Nephron progenitor cell (in vitro differentiated cells): ENCODE measurements around the gene WDR72.

Source experiments
- DNase-seq: peaks from one replicate; pipeline ENCODE4 v3.0.0; 2021
- H3K27ac Mint-ChIP-seq: 2 replicates; pipeline ENCODE4 v1.8.0; 2021; ENCODE audit warnings: mild to moderate bottlenecking, moderate library complexity, mixed read lengths
- H3K27me3 Mint-ChIP-seq: 2 replicates; pipeline ENCODE4 v1.8.0; 2021; ENCODE audit warnings: mild to moderate bottlenecking, low read depth, mixed read lengths; ENCODE audit not compliant: poor library complexity
- H3K36me3 Mint-ChIP-seq: 2 replicates; pipeline ENCODE4 v1.8.0; 2021; ENCODE audit warnings: low read depth, mixed read lengths
- H3K4me1 Mint-ChIP-seq: 2 replicates; pipeline ENCODE4 v1.8.0; 2021; ENCODE audit warnings: mixed read lengths
- H3K4me3 Mint-ChIP-seq: 2 replicates; pipeline ENCODE4 v1.8.0; 2021; ENCODE audit warnings: mild to moderate bottlenecking, moderate library complexity, mixed read lengths
- H3K9me3 Mint-ChIP-seq: 2 replicates; pipeline ENCODE4 v1.8.0; 2021; ENCODE audit warnings: mild to moderate bottlenecking, moderate library complexity, mixed read lengths
- CTCF ChIP-seq: fragments of 200-600 bp; sonication (generic); IDR thresholded peaks from 2 replicates; pipeline ENCODE4 v1.5.0; 2021; ENCODE audit warnings: antibody characterized with exemption

Gene WDR72

GRCh38 chr15:53586799-53587198, 172.7 kb downstream of the WDR72 start:
- DNase-seq, result peak; percentile 64
- Mint-ChIP-seq H3K27me3 (no peaks in the 10 kb centered on the region), H3K36me3 (no peaks in the 10 kb centered on the region), H3K9me3 (peaks cover 3% of the 10 kb centered on the region), H3K4me1 (peaks cover 45% of the 10 kb centered on the region), H3K27ac (no peak overlapping the region), H3K4me3 (no peak overlapping the region)
- TF ChIP-seq CTCF, result peak; percentile 78

- H3K36me3 Mint-ChIP-seq, result no peaks in the 10 kb centered on the region
- no peak overlapping the region for H3K27ac Mint-ChIP-seq
- DNase-seq, result no peak
- peaks cover 3% of the 10 kb centered on the region for H3K9me3 Mint-ChIP-seq
- no peak overlapping the region for H3K4me3 Mint-ChIP-seq
- H3K4me1 Mint-ChIP-seq, result peaks cover 27% of the 10 kb centered on the region
- TF ChIP-seq CTCF, result no peak
- H3K27me3 Mint-ChIP-seq, result no peaks in the 10 kb centered on the region
These were observed 177.9 kb downstream of the WDR72 start for GRCh38 chr15:53581513-53581912.

GRCh38 chr15:53580366-53580765, 179.1 kb downstream of the WDR72 start:
- TF ChIP-seq CTCF, result no peak
- Mint-ChIP-seq H3K27ac (peak overlapping the region; percentile 34), H3K4me3 (no peak overlapping the region), H3K4me1 (peaks cover 24% of the 10 kb centered on the region), H3K36me3 (no peaks in the 10 kb centered on the region), H3K27me3 (no peaks in the 10 kb centered on the region), H3K9me3 (peaks cover under 1% of the 10 kb centered on the region)
- peak; percentile 21 for DNase-seq

GRCh38 chr15:53576841-53577240, 182.6 kb downstream of the WDR72 start:
- H3K27me3 Mint-ChIP-seq, result no peaks in the 10 kb centered on the region
- no peaks in the 10 kb centered on the region for H3K36me3 Mint-ChIP-seq
- peaks cover 12% of the 10 kb centered on the region for H3K4me1 Mint-ChIP-seq
- no peak overlapping the region for H3K4me3 Mint-ChIP-seq
- no peak overlapping the region for H3K27ac Mint-ChIP-seq
- DNase-seq, result no peak
- no peak for TF ChIP-seq CTCF
- no peaks in the 10 kb centered on the region for H3K9me3 Mint-ChIP-seq

- no peaks in the 10 kb centered on the region for H3K36me3 Mint-ChIP-seq
- DNase-seq, result no peak
- H3K27ac Mint-ChIP-seq, result no peak overlapping the region
- H3K27me3 Mint-ChIP-seq, result peaks cover 4% of the 10 kb centered on the region
- no peaks in the 10 kb centered on the region for H3K9me3 Mint-ChIP-seq
- no peak overlapping the region for H3K4me3 Mint-ChIP-seq
- H3K4me1 Mint-ChIP-seq, result no peaks in the 10 kb centered on the region
- no peak for TF ChIP-seq CTCF
These were observed 186.4 kb downstream of the WDR72 start for GRCh38 chr15:53573091-53573490.

- no peak for TF ChIP-seq CTCF
These were observed 189.5 kb downstream of the WDR72 start for GRCh38 chr15:53569751-53570480.

More at GRCh38 chr15:53569751-53570480, 189.5 kb downstream of the WDR72 start:
- Mint-ChIP-seq H3K27ac (no peak overlapping the region), H3K36me3 (no peaks in the 10 kb centered on the region), H3K27me3 (peaks cover 4% of the 10 kb centered on the region), H3K9me3 (no peaks in the 10 kb centered on the region), H3K4me1 (peaks cover 19% of the 10 kb centered on the region), H3K4me3 (no peak overlapping the region)
- no peak for DNase-seq
